Measurements from ENCODE around the gene FOXA2. TPM values are rescaled to one million over a fixed set of nuclear protein-coding genes. Genes with fewer than 3 reads are reported as not detected.

Gene FOXA2
- total and polyA plus RNA-seq, 2 of the 13 experiments (the other 11 are each of a cell fraction or from before 2014, with no cell fraction given): 8.8 to 12.2 TPM

DNA sequence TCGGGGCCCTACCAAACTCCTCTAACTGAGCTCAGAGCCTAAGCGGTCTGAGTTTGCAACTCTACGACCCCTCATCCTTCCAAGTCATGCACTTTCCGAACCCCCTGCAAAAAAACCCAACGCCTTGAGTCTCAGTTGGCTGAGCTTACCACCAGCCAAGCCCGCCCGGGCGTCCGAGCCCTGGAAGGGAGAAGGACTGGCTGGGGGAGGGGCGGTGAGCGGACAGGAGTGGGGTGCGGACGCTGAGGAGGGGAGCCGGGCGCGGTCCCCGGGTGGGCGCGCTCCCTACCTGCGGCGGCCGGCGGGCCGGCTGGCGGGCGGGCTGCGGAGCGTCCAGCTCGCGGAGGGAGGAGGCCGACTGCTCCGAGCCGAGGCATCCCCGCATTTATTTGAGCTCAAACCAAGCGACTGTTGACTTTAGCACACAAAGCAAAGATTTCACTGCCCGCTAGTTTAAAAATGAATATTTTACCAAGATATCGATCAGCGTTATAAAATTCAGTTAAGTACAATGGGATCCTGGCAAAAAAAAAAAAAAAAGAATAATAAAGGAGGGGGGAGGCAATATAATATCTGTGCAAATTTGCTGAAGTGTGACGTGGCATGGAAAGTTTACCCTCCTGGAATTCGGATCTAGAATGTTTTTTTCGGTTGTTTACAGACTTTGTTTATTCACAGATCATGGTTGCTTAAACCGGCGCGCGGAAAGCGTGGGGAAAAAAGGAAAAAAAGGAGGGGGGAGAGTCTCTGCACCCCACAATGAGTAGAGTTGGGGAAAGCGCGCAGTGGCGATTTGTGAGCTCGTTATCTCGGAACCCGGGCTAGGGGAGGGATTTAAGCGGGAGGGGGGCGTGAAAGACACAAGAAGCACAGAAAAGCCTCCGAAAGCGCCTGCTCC, 5.9 kb downstream of the FOXA2 start (continued):
- TF ChIP-seq ZNF280B (CRISPR knock-in tag; IDR thresholded peaks at IDR 0.05; ENCODE audit: borderline replicate concordance) (no peak), PAWR (CRISPR knock-in tag; IDR thresholded peaks at IDR 0.05; ENCODE audit: borderline replicate concordance) (0 out of 2 replicates have a peak, but pooled peaks have one; percentile 48), SALL2 (CRISPR knock-in tag; IDR thresholded peaks at IDR 0.05) (peak; percentile 90; the same call in 1 of the 2 replicates), ZBTB43 (CRISPR knock-in tag; conservative IDR thresholded peaks at IDR 0.05) (peak; percentile 65; the same call in 1 of the 2 replicates), KLF9 (CRISPR knock-in tag; IDR thresholded peaks at IDR 0.05; ENCODE audit: low read depth) (no peak), SRY (CRISPR knock-in tag; IDR thresholded peaks at IDR 0.05) (no peak), IRF1 (CRISPR knock-in tag; IDR thresholded peaks at IDR 0.05; ENCODE audit: low read depth) (0 out of 2 replicates have a peak, but pooled peaks have one; percentile 76), ZBTB7B (CRISPR knock-in tag; IDR thresholded peaks at IDR 0.05) (no peak), ZNF550 (CRISPR knock-in tag; IDR thresholded peaks at IDR 0.05; ENCODE audit: borderline replicate concordance) (no peak), ASH2L (IDR thresholded peaks at IDR 0.05; ENCODE audit: insufficient read length, low read depth, low read length) (peak; percentile 91), RNF219 (CRISPR knock-in tag; IDR thresholded peaks at IDR 0.05) (peak; percentile 79; the same call in 1 of the 2 replicates), HOXA5 (CRISPR knock-in tag; IDR thresholded peaks at IDR 0.05) (peak; percentile 75), GABPA (IDR thresholded peaks at IDR 0.05; ENCODE audit: low read depth, low read length) (no peak), GABPA (CRISPR knock-in tag; IDR thresholded peaks at IDR 0.05; ENCODE audit: low read depth) (peak; percentile 36; the same call in 1 of the 2 replicates)
- TF ChIP-seq, protein P1, sequence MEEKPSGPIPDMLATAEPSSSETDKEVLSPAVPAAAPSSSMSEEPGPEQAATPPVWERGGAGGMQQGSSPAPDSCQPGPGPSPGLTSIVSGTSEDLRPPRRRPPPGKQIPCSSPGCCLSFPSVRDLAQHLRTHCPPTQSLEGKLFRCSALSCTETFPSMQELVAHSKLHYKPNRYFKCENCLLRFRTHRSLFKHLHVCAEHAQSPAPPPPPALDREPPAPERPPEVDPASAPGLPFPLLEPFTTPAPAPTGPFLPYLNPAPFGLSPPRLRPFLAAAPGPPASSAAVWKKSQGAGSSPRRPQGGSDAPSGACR (CRISPR knock-in tag; IDR thresholded peaks at IDR 0.05): peak; percentile 79; the same call in 1 of the 2 replicates
- TF ChIP-seq, protein P2, sequence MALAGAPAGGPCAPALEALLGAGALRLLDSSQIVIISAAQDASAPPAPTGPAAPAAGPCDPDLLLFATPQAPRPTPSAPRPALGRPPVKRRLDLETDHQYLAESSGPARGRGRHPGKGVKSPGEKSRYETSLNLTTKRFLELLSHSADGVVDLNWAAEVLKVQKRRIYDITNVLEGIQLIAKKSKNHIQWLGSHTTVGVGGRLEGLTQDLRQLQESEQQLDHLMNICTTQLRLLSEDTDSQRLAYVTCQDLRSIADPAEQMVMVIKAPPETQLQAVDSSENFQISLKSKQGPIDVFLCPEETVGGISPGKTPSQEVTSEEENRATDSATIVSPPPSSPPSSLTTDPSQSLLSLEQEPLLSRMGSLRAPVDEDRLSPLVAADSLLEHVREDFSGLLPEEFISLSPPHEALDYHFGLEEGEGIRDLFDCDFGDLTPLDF (CRISPR knock-in tag; IDR thresholded peaks at IDR 0.05): peak; percentile 67; the same call in 1 of the 2 replicates
